Measurements from ENCODE around the gene CCNY.

Gene CCNY

GRCh38 chr10:35379226-35380137 is 43.2 kb downstream of the CCNY start:
- DNase-seq: peak in 4 of 51 donors; percentile 13 to 54 (median 22)

GRCh38 chr10:35382096-35382495 is 45.8 kb downstream of the CCNY start:
- peak in 1 of 51 donors; percentile 3 for DNase-seq

- DNase-seq: no peak
Measured at GRCh38 chr10:35384265-35384868, 48.1 kb downstream of the CCNY start.

GRCh38 chr10:35386594-35387174 is 50.4 kb downstream of the CCNY start:
- no peak for DNase-seq

GRCh38 chr10:35387768-35388167 is 51.5 kb downstream of the CCNY start:
- no peak for DNase-seq

GRCh38 chr10:35388197-35388596 is 51.9 kb downstream of the CCNY start:
- no peak for DNase-seq

GRCh38 chr10:35388682-35389081 is 52.4 kb downstream of the CCNY start:
- DNase-seq: no peak

GRCh38 chr10:35390161-35390840 is 54.0 kb downstream of the CCNY start:
- no peak for DNase-seq

GRCh38 chr10:35390843-35391152 is 54.5 kb downstream of the CCNY start:
- no peak for DNase-seq

- no peak for DNase-seq
Measured at GRCh38 chr10:35391153-35391953, 55.0 kb downstream of the CCNY start.

GRCh38 chr10:35391954-35392262 is 55.6 kb downstream of the CCNY start:
- DNase-seq: no peak

GRCh38 chr10:35392482-35393228 is 56.3 kb downstream of the CCNY start:
- DNase-seq: no peak

- DNase-seq: no peak
Measured at GRCh38 chr10:35394411-35394851, 58.1 kb downstream of the CCNY start.

GRCh38 chr10:35394934-35395333 is 58.6 kb downstream of the CCNY start:
- no peak for DNase-seq

- DNase-seq: no peak
Measured at GRCh38 chr10:35396560-35397434, 60.5 kb downstream of the CCNY start.

- DNase-seq: no peak
Measured at GRCh38 chr10:35397953-35398352, 61.6 kb downstream of the CCNY start.

GRCh38 chr10:35398355-35398754 is 62.0 kb downstream of the CCNY start:
- DNase-seq: no peak

- DNase-seq: no peak
Measured at GRCh38 chr10:35398908-35399307, 62.6 kb downstream of the CCNY start.

- no peak for DNase-seq
Measured at GRCh38 chr10:35399414-35400009, 63.2 kb downstream of the CCNY start.

Data from hypothalamus (tissue), 51 donors.